GM19351 (cell line): Measurements from ENCODE around the gene CAPN14.

Experiments
- ATAC-seq: cut with Tn5 transposase; IDR thresholded peaks from one replicate; pipeline ENCODE4 v1.9.1; 2021; ENCODE audit warnings: mild to moderate bottlenecking, moderate library complexity; ENCODE audit not compliant: unreplicated experiment

Gene CAPN14

DNA sequence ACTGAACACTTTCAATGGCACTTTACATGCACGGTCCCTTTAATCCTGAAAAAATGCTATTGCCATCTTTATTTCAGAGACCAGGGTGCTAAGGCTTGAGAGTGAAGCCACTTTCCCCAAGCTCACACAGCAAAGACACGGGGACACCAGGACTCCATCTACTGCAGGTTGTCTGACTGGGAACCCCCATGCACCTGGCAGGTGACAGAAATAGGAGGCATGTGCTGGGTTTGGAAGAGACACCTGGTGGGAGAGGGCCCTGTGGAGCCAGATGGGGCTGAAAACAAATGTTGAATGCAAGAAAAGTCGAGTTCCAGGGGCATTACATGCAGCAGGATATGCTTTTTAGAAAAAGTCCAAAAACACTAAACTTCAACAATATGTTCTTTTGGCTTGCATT, 11.4 kb upstream of the CAPN14 start:
- ATAC-seq, result no peak

DNA sequence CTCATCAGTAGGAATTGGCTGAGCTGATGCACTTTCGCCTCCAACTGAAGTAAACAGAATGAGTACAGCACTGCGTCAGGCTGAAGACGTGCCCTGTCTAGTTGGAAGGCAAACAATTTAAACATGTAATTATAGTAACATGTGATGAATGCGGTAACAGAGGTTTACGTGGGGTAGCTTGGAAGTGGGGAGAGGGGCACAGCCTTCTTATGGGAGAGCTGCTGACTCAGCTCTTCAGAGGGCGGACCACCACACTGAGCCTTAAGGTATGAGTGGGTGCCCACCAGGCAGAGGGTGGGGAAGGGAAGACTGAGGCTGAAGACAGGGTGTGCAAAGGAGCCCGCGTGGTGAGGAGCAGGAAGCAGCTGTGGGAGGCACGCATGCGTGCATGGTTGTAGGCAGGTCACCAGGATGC, 10.4 kb upstream of the CAPN14 start:
- ATAC-seq, result no peak

DNA sequence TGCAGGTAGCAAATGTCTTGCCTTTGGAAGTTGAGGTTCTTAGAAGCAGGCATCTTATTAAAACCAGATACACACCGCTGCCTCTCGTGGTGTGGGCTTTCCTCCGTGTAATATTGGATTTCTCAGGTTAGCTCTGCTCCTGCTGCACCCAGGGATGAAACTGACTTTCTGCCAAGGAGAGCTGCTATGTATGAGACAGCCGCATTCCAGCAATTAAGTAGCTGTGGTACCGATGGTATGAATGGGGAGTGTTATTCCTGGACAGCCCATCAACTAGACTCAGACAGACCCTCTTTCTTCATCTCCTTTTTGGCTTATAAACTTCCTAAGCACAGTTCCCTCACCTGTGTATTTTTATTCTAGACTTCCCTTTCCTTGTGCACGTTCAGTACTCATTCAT, 9.8 kb upstream of the CAPN14 start:
- no peak for ATAC-seq

DNA sequence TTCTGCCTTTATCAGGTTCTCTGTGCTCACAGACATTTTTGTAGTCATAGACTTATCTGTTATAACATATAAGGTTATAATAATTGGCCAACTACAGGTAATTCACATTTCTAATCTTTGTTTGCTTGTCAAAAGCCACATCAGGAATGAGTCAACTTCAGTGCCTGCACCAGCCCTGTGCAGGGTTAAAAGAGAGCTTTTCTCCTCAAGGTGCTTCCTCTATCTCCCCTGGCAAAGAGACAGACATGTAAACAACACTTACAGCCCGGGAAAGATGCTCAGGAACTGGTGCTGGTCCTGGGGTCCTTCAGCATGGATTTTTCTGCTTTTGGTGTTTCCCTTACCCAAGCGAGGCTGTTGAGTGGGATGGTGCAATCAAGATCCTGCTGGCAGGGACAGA, 9.0 kb upstream of the CAPN14 start:
- no peak for ATAC-seq

DNA sequence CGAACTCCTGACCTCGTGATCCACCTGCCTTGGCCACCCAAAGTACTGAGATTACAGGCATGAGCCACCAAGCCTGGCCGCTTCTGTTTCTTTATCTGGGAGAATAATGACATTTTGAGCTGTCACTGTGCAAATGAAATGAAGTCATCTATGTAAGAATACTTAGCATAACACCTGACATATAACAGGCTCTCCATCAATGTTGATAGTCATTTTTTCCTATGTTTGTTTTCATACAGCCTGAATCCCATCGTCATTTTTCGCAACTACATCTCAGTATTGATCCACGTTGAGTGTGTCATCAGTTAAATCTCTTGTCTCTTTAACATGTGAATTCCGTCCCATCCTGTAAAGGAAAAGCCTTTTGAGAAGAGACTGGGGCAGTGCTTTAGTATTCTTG, 6.4 kb upstream of the CAPN14 start:
- ATAC-seq, result no peak

DNA sequence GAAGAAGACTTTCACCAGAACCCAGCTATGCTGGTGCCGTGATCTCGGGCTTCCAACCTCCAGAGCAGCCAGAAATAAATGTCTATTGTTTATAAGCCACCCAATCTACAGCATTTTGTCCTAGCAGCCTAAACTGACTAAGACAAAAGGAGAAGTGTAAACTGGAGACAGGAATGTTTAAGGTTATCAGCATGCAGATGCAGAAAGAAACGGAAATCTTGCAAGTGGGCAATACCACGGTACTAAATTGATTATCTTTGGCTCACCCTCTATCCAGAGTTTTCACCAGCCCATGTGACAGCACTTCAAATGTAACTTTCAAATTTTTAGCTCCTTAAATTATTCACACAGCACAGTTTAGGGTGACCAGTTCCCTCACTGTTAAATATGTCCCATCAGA, 5.7 kb upstream of the CAPN14 start:
- no peak for ATAC-seq

DNA sequence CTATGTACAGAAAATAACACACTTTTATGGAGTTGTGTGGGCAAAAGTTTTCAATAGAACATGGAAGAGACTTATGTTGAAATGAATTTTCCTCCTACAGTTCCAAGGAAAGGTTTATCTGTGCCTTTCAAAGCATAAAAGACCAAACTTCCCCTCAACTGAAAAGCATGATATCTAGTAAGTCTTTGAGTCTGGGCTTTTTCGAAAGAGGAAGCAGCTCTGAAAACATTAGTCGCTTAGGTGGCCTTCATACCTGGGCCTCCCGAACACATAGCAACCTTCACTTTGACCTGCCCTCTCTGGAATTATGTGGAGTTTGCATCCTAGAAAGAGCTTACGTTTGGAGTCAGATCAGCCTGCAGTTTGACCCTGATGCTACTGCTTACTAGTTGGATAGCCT, 4.8 kb upstream of the CAPN14 start:
- ATAC-seq, result peak; percentile 21

DNA sequence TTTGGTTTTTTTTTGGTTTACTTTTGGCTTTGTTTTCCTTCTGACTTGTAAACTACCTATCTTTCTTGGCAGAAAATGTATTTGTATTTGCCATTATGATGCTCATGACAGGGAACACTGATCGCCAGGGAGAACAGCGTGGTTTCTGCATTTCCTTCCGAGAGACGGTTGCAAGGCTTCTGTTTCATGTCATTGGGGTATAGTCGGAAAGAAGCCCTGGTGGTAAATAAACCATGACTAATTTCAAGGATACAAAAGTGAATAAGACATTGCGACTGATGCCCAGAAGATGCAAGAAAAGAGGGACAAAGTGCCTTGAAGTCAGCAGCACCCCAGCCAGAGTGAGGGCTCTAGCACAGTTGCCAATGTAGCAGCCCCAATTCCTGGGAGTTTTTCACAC, 4.2 kb upstream of the CAPN14 start:
- ATAC-seq, result no peak

DNA sequence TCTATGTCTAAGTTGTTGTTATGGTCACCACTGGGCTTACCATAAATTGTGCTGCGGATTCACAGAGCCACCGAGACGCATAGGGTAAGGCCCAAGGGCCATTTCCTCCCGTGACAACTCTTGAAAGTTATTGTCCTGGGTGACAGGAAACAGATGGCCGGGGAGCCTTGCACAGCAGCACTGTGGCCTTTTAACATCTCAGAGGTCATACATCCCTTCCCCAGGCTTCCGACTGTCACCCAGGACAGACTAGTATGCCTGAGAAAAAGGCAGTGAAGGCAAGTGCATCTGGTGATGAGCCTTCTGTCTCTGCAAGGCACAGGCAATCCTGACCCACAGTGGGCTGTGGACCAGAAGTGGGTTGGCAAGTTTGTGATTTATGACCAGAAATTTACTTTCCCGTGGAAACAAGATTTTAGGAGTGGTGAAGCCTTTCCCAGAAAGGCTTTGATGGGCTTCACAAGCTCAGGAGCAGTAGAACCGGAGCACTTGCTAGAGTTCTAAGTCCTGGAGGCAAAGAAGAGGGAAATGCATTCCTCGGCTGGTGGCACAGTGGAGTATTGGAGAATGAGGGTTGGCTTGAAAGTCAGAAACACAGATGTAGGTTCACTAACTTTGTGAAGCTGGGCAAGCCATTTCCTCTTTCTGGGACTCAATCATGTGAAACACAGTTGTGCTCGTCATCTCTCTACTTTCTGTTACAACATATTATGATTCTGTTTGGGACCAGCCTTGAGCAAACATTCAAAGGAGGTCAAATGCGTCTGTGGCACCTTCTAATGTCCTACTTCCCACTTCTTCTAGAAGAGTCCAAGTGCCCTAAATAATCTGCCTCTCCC, 2.0 kb upstream of the CAPN14 start:
- ATAC-seq, result peak; percentile 70

DNA sequence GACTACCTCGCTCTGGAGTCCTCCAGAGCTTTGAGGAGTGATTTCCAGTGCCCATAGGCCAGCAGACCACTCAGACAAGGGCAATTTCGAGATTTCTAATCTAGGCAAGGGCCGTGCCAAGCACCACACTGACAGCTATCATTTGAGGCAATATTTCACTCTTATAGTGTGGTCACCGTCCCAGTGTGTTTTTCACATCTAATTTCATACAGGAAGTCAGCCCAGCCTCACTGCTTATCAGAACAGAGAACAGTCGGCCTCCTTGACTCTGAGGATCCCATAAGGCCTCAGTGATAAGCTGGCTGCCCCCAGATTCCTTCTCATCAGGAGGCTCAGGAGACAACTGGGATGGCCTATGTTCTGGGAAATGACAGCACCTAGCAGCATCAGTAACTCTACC, 581 bp downstream of the CAPN14 start:
- ATAC-seq, result peak; percentile 50

DNA sequence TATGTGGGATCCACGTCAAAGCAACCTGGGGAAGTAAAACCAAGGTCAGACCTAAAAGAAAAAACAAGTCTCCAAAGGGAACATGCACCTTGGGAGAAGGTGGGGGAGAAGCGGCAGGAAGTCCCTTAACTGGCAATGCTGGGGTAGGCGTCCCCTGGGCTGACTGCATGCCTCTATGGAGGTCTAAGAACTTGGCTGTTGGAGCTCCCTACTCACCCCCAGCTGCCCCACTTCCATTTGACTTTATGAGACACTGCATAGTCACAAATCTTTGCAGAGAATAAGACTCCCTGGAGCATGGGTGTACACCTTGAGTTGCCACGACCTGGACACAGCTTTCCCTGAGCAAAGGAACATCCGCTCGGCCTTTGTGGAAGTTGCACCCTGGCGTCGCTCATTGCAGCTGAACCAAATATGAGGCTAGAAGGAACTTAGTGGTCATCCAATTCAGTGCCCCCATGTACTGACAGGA, 2.8 kb downstream of the CAPN14 start:
- no peak for ATAC-seq

DNA sequence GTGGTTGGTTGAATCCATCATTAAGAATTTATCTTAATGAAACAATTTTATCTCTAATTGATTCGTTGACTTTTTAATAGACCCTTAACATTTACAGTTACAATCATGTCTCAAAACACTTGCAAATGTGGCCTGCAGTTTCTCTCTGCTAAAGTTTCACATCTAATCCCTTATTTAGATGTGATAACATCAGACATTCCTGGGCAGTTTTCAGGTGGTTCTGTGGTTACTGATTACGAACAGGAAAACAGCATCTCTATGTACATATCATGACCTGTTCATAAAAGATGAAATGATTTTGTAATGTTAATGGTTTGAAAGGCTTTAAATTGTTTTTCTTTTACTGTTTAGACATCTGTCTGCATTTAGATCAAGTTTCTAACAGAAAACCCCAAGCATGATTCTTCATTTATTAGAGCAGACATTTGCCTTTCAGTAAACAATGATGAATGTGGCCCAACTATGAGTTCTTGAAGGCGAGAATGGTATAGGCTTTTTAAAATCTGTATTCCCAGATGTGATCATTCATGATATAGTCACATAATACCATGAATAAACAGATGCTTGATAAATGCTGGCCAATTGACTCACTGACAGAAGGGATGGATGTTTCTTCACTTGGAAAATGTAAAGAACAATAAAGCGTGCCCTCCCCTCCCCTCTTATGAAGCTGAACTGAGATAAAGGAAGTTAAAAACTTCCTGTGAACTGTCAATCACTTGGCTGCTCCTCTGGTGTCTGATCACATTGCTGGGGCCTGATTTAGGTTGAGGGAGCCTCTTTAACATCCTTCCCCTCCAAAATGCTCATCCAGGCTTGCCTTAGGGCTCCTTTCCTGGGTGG, 3.5 kb downstream of the CAPN14 start:
- ATAC-seq, result no peak

DNA sequence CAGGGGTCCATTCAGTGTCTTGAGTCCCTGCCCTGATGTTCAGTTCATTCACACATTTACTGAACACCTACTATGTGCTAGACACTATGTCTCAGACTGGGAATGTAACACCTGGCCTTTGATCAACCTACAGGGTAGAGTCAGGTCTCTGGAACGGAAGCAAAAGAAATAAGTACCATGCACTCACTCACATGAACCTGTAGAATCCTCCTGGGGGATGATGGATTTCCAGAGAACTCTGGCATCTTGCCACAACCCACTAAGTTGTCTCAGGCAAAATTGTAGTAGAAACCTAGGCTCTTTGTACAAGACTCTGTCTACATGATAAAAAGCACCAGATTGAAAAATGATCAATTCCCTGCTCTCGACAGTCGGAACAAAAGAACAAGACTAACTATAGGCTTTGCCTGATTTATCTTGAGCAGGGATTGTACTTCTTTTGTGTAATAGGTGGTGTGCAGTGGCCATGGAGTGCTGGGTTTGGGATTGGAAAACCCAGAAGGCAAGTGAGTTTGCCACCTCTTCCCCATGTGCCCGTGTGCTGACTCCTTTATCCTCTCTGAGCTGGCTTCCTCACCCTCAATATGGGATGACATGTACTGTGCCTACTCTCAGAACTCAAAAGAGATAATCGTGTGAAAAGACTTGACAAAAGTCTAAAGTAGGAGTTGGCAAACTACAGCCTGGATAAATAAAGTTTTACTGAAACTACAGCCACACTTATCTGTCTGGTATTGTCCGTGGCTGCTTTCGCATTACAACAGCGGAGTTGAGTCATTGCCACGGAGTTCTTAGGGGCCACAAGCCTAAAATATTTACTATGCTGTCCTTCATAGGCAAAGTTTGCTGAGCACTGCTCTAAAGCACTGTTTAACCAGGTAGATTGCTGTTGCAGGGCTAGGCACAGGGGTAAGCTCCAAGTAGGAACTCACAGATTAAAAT, 4.4 kb downstream of the CAPN14 start:
- no peak for ATAC-seq

DNA sequence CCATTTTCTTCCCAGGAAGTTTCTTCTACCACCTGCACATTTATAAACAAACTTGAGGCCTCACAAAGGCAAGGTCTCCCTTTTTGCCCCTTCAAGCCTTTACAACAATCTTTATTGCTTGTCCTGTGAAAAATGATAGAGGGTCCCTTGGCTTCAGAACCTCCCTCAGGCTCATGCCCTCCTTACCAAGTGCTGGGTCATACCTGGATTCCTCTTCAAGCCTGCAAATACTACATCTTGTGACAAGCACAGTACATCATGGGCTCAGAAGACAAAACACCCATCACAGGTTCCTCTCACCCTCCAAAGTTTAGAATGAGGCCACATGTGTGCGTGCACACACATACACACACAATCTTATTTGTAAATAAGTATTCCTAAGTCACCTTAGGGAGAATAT, 9.1 kb downstream of the CAPN14 start:
- ATAC-seq, result no peak

DNA sequence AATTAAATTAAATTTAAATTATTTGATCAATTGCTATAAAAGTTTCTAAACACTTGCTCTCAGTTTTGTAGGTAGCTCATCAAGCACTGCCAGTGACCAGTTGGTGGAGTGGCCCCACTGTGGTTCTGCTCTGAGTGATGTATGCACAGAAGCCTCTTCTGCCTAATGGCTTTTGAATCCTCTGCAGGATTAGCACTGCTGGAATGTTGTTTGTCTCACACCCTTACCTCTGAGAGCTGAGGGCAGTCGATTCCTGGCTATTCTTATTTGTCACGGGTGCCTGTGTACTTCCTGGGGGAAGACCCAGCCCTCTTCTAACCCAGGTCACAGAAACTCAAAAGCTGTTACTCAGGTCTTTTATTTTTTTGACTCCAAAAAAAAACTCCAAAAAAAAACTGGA, 9.5 kb downstream of the CAPN14 start:
- peak; percentile 70 for ATAC-seq

DNA sequence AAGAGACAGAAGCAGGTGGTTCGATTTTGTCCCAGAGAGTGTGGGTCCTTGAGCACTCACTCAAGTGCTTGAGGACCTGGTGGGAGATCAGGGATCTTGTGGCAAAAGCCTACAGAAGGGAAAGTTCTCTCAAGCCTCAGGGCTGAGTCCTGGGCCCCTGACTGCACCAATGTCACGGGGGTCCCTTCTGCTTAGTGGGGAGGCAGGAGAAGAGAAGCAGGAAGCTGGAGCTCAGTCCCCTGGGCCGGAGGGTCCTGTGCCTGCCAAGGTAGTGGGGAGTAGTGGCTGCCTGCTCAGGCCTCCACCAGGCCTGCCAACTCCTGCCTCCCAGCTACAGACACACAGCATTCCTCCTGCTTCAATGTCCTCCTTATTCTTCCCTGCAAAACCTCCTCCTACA, 11.7 kb downstream of the CAPN14 start:
- ATAC-seq, result no peak

DNA sequence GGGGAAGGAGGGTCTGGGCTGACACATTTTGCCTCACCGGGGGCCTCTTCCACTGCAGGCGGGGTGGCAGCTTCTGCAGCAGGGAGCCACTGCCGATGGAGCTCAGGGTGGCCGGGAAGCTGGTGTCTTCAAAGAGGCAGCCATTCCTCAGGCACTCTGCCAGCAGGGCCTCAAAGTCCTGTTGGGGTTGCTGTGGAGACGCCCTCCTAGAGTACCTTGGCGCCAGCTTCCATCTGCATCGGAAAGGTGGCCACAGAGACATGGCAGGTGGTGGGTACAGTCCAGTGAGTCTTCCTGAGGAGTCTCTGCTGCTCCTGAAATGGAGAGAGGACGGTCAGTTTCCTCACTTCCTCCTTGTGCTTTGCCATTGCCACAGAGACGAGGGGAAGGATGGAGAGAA, 12.1 kb downstream of the CAPN14 start:
- ATAC-seq, result no peak

DNA sequence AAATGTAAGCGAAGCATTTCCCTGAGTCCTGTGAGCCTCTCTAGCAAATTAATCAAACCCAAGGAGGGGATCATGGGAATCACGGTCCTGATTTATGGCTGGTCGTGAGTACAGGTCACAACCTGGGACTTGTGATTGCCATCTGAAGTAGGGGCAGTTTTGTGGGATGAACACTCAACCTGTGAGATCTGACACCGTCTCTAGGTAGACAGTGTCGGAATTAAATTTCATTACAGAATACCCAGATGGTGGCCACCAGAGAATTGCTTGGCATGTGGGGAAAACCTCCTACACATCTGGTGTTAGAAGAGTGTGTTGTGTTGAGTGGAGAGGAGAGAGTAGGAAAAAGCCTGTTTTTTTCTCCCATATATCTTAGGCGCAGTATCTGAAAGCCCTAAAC, 12.5 kb downstream of the CAPN14 start:
- ATAC-seq, result no peak

DNA sequence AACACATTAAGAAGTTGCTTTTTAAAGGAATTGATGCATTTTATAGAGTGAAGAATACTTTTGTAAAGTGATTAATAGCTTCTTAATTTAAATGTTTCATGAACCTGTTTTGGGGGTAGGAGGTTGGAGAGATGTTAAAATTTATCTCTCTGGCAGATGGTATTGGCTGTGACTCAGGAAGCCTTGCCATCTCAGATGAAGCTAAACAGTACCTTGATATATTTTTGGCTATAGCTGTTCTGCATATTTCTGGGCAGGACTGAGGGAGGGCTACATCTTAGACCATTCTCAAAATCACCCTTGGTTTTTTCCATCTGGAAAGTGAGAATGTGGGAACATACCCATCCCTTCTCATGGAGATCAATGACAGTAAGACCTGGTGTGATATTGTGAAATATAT, 13.4 kb downstream of the CAPN14 start:
- ATAC-seq, result no peak

DNA sequence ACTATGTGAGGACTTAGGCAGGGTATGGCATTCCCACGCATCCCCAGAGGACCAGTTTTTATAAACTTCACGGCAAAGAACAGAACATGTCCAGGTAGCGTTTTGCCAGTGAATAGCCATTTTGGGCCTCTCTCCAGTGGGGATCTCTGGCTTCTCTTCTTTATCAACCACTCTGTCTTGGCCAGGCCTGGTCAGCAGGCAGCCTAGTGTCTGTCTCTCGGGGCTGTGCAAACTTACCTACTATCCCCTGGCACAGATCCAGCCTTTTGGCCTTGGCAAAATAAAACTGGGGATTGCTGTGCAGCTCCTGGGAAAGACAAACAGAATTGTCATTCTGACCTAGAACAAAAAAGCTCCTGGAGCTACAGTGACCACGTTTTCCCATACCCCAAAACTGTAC, 14.5 kb downstream of the CAPN14 start:
- no peak for ATAC-seq

DNA sequence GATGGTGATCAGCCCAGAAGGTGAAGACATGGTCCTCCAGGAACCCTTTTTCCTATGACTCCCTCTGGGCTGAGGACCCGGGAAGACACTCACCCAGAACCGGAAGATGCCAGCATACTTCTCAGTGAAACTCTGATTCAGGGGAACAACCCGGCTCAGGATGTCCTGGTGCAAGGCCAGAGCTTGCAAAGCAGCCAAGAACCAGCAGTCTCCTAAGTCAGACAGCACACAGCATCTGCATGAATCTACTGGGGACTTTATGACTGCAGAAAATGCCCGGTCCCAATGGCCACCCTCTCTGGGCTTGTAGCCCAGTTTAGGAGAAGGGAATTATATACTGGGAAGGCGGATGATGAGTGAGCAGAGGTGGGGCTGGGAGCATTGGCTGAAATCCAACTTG, 15.3 kb downstream of the CAPN14 start:
- no peak for ATAC-seq
